Neutrophil (primary cell): ENCODE results near the gene TNNC2.
"Not testable (repeated sequence)": the region's sequence is repeated elsewhere in the genome, so short reads cannot be mapped to it uniquely, and the experiment has no call there.

ENCODE experiments used
- H3K27ac ChIP-seq: fragments of 200-600 bp; sonication (generic); 2 replicates; pipeline ENCODE4 v1.5.1; 2016; ENCODE audit warnings: mild to moderate bottlenecking, moderate library complexity
- H3K27me3 ChIP-seq: fragments of 200-600 bp; sonication (generic); 2 replicates; pipeline ENCODE4 v1.6.0; 2016; ENCODE audit warnings: mild to moderate bottlenecking
- H3K36me3 ChIP-seq: fragments of 200-600 bp; sonication (generic); 2 replicates; pipeline ENCODE4 v1.5.1; 2017
- H3K4me1 ChIP-seq, 2 experiments: fragments of 200-600 bp in 1 of 2; sonication (generic) in 1 of 2; 1 replicate in 1 of 2; 2 replicates in 1 of 2; pipeline versions ENCODE4 v1.5.1 to v1.6.1; 2013 to 2016; ENCODE audit warnings: low read depth in 1 of 2, low read length in 1 of 2, mild to moderate bottlenecking in 1 of 2, moderate library complexity in 1 of 2; ENCODE audit not compliant: control insufficient read depth in 1 of 2, insufficient read depth in 1 of 2
- H3K4me3 ChIP-seq, 2 experiments: fragments of 200-600 bp in 1 of 2; sonication (generic) in 1 of 2; 1 replicate in 1 of 2; 2 replicates in 1 of 2; pipeline ENCODE4 v1.5.1; 2013 to 2016; ENCODE audit warnings: low read depth in 1 of 2, low read length in 1 of 2, mild to moderate bottlenecking in 1 of 2, moderate library complexity in 1 of 2
- H3K9me3 ChIP-seq: fragments of 200-600 bp; sonication (generic); 2 replicates; pipeline ENCODE4 v1.5.1; 2016
- TF ChIP-seq, protein P1 (sequence below): fragments of 200-600 bp; sonication (generic); IDR thresholded peaks from 2 replicates; pipeline ENCODE4 v1.5.1; 2016; ENCODE audit warnings: antibody characterized with exemption

The TNNC2 gene

DNA sequence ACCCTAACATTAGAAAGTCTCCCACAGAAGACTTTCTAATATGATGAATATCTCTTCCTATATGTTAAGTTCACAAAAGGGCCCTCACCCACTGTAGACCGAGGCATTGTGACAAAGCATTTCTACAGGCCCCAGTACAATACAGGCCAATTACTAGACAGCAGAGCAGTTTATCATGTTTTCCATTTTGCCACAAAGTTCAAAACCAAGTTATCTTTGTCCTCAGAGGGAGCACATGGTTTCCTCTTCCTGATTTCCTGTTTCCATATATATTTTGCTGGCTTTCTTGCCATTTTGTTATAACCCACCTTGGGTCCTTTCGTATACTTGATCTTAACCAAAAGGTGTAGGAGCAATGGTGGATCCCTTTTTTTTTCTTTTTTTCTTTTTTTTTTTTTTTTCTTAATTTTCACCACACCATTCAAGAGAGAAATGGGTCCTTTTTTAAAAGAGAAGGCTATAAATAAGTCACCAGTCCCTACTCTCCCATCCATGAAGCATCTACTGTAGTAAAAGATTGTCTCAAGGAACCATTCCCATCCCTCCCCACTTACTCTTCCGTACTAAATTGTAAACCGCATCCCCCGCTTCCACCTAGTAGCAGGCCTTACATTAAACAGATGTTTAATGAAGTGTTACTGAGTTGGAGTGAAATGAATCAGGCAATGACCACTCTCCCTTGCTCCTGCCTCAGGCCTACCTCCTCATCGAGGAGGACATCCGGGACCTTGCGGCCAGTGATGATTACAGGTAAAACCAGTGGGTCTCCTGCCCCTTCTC is 16.7 kb downstream of the TNNC2 start:
- peaks cover 17 to 18% of the 10 kb centered on the region in 2 experiments for H3K4me1 ChIP-seq
- TF ChIP-seq, protein P1, sequence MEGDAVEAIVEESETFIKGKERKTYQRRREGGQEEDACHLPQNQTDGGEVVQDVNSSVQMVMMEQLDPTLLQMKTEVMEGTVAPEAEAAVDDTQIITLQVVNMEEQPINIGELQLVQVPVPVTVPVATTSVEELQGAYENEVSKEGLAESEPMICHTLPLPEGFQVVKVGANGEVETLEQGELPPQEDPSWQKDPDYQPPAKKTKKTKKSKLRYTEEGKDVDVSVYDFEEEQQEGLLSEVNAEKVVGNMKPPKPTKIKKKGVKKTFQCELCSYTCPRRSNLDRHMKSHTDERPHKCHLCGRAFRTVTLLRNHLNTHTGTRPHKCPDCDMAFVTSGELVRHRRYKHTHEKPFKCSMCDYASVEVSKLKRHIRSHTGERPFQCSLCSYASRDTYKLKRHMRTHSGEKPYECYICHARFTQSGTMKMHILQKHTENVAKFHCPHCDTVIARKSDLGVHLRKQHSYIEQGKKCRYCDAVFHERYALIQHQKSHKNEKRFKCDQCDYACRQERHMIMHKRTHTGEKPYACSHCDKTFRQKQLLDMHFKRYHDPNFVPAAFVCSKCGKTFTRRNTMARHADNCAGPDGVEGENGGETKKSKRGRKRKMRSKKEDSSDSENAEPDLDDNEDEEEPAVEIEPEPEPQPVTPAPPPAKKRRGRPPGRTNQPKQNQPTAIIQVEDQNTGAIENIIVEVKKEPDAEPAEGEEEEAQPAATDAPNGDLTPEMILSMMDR, result no peak
- no peak overlapping the region for H3K4me3 ChIP-seq
- H3K27me3 ChIP-seq, result no peaks in the 10 kb centered on the region
- H3K9me3 ChIP-seq, result no peaks in the 10 kb centered on the region
- H3K27ac ChIP-seq, result peak overlapping the region; percentile 23
- H3K36me3 ChIP-seq, result peaks cover 77% of the 10 kb centered on the region

DNA sequence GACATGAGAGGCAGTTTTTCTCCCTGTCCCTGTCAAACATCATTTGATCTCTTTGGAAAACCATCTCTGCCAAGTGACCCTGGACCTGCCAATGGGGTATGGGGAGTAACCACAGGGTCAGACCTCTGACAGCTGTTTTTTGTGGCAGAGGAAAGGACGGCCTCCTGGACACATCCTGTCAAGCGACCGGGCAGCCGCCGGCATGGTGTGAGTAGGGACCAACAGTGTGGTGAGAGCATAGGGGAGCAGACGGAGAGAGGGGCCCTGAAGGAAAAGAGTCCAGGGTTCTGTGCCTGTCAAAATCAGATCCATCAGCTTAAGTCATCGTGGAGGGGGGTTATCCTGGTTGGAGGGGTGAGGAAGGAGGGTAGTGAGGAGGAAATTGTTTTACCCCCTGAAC is 25.3 kb downstream of the TNNC2 start:
- peaks cover 68% of the 10 kb centered on the region for H3K36me3 ChIP-seq

DNA sequence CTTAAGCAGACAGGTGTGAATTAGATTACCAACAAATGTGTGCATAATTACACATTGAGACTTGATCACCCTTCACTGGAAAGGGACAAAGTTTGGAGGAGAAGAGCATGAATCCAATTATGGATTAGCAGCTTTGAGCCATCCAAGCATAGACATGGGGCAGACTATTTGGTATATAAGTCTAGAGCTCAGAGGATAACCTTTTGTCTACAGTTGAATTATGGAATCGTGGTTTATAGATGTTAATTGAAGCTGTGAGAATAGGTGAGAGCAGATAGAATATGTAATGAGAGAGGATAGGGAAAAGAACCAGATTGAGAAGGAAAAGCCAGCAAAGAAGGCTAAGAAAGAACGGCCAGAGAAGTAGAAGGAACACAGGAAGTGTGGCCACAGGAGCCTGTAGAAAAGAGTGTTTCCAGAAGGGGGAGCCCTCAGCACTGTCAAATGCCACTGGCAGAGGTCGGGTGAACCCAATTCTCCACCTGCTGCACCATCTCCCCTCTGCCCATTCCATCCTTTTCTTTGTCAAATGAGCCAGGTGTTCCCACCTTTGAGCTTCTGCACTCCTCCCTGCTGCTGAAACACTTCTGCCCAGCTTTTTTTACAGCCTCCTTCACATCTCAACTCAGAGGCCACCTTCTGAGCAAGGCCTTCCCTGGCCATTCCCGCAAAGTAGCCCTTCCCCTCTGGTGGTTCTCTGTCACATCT is 28.0 kb downstream of the TNNC2 start:
- no peak overlapping the region for H3K4me3 ChIP-seq
- H3K36me3 ChIP-seq, result peaks cover 68% of the 10 kb centered on the region
- H3K27ac ChIP-seq, result peak overlapping the region; percentile 59
- H3K4me1 ChIP-seq, result peaks cover 3 to 10% of the 10 kb centered on the region in 2 experiments
- no peaks in the 10 kb centered on the region for H3K9me3 ChIP-seq
- no peaks in the 10 kb centered on the region for H3K27me3 ChIP-seq
- TF ChIP-seq, protein P1, result peak; percentile 59

More for the DNA sequence above, 25.3 kb downstream of the TNNC2 start:
- no peaks in the 10 kb centered on the region for H3K9me3 ChIP-seq
- no peak overlapping the region for H3K27ac ChIP-seq
- no peak overlapping the region for H3K4me3 ChIP-seq
- no peaks in the 10 kb centered on the region for H3K27me3 ChIP-seq
- TF ChIP-seq, protein P1, result no peak
- peaks cover 3 to 10% of the 10 kb centered on the region in 2 experiments for H3K4me1 ChIP-seq

DNA sequence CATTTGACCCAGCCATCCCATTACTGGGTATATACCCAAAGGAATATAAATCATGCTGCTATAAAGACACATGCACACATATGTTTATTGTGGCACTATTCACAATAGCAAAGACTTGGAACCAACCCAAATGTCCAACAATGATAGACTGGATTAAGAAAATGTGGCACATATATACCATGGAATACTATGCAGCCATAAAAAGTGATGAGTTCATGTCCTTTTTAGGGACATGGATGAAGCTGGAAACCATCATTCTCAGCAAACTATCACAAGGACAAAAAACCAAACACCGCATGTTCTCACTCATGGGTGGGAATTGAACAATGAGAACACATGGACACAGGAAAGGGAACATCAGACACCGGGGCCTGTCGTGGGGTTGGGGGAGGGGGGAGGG is 29.2 kb downstream of the TNNC2 start:
- peaks cover 62% of the 10 kb centered on the region for H3K36me3 ChIP-seq
- not testable (repeated sequence) for H3K4me3 ChIP-seq, H3K27ac ChIP-seq, H3K9me3 ChIP-seq, H3K27me3 ChIP-seq
- peaks cover 13 to 19% of the 10 kb centered on the region in 2 experiments for H3K4me1 ChIP-seq

DNA sequence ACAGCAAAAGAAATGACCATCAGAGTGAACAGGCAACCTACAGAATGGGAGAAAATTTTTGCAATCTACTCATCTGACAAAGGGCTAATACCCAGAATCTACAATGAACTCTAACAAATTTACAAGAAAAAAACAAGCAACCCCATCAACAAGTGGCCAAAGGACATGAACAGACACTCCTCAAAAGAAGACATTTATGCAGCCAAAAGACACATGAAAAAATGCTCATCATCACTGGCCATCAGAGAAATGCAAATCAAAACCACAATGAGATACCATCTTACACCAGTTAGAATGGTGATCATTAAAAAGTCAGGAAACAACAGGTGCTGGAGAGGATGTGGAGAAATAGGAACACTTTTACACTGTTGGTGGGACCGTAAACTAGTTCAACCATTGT is 29.6 kb downstream of the TNNC2 start:
- H3K36me3 ChIP-seq, result peaks cover 57% of the 10 kb centered on the region
- H3K4me1 ChIP-seq, result peaks cover 17 to 24% of the 10 kb centered on the region in 2 experiments
- H3K9me3 ChIP-seq, H3K4me3 ChIP-seq, H3K27ac ChIP-seq, H3K27me3 ChIP-seq: not testable (repeated sequence)

DNA sequence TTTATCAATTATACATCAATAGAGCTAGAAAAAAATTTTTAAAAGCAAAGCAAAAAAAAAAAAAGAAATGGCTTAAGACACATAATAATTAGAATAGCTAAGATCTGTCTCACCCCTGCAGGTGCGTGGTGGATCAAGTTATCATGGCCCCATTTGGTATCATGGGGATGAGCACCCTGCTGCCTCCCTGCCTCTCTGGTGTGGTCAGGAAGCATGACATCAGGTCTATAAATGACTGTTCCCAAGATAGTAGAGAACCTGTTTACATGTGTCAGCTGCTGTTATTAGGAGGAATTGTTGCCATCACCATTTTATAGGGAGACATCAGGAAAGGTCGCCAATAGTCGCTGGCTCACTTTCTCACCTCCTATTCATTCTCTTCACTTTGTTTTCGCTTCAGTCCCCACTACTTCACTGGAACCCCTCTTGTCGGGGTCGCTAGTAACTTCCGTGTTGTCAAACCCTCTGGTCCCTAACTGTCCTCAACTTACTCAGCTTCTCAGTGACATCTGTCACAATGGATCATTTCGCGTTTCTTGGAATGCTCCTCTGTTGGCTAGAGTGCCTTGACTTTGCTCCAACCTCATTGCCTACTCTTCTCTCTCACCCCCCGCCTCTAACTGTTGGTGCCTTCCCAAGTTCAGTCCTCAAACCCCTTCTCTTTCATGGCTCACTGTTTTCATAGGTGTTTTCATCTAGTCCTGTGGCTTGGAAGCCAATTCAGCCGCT is 30.6 kb downstream of the TNNC2 start:
- H3K27ac ChIP-seq, result no peak overlapping the region
- H3K4me3 ChIP-seq, result no peak overlapping the region
- H3K36me3 ChIP-seq, result peaks cover 47% of the 10 kb centered on the region
- TF ChIP-seq, protein P1, result no peak
- peaks cover 20 to 27% of the 10 kb centered on the region in 2 experiments for H3K4me1 ChIP-seq
- no peaks in the 10 kb centered on the region for H3K27me3 ChIP-seq
- H3K9me3 ChIP-seq, result no peaks in the 10 kb centered on the region
